Stimulated activated CD4-positive, alpha-beta T cell treated with anti-CD3 and anti-CD28 coated beads, Interleukin-2, amount 100 ng/mL, for 4 hours (primary cell): ENCODE measurements around the gene CIT.
"Not testable (repeated sequence)": the region's sequence is repeated elsewhere in the genome, so short reads cannot be mapped to it uniquely, and the experiment has no call there.

Source experiments
- DNase-seq: peaks from one replicate; pipeline ENCODE4 v3.0.0-alpha.2; 2020; ENCODE audit warnings: low read depth

Gene CIT

DNA sequence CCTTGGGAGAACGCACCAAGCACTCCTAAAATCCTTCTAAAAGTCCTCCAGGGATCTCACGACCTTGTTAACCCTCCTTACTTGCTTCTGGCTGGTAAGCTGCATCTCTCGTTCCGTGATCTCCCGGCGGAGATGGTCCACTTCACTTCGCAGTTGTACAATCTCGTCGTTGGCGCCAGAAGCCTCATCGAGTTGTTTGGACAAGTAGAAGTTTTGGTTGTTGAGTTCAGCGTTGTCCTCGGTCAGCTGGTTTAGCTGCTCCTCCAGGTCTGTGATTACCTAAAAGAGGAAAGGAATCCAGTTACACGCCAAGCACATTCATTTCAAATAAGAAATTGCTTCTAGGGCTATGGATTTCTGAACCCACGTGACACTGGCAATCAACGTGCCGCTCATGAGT lies 142.0 kb downstream of the CIT start:
- no peak for DNase-seq

DNA sequence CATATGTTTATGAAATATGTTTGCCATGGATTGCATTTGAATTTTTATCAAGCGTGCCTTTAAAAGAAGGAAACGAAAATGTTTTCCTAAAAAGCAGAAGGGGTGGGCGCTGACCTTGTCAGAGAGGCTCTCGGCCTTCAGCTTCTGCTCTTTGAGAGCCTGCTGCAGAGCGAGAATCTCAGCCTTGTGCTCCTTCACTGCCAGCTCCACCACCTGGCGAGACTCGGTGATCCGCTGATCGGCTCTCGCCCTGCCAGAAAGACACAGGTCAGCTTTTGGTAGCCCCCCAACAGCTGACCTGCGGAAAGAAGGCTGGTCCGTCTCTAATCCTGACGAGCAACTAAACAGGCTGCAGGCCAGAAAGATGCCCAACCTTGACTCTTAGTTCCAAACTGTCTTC lies 146.7 kb downstream of the CIT start:
- no peak for DNase-seq

GRCh38 chr12:119729871-119730270 lies 147.2 kb downstream of the CIT start:
- DNase-seq: no peak

GRCh38 chr12:119728444-119728745 lies 148.7 kb downstream of the CIT start:
- DNase-seq: no peak

DNA sequence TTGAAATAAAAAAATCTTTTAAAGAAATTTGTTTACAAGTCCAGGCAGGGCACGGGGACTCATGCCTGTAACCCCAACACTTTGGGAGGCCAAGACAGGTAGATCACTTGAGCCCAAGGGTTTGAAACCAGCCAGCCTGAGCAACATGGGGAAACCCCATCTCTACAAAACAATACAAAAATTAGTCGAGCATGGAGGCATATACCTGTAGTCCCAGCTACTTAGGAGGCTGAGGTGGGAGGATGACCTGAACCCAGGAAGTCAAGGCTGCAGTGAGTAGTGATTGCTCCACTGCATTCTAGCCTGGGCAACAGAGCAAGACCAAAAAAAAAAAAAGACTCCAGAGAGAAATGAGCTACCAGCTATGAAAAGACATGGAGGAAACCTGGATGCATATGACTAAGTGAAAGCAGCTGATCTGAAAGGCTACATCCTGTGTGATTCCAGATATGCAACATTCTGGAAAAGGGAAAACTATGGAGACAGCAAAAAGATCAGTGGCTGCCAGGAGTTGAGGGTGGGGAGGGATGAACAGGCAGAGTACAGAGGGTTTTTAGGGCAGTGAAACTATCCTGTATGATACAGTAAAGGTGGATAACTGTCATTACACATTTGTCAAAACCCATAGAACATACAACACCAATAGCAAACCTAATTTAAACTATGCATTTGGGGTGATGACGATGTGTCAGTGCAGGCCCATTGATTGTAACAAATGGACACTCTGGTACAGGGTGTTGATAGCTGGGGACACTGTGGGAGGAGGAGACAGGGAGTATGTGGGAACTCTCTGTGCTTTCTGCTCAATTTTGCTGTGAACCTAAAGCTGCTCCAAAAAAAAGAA lies 149.3 kb downstream of the CIT start:
- DNase-seq: no peak

- no peak for DNase-seq
These were observed 151.6 kb downstream of the CIT start for GRCh38 chr12:119725523-119725922.

DNA sequence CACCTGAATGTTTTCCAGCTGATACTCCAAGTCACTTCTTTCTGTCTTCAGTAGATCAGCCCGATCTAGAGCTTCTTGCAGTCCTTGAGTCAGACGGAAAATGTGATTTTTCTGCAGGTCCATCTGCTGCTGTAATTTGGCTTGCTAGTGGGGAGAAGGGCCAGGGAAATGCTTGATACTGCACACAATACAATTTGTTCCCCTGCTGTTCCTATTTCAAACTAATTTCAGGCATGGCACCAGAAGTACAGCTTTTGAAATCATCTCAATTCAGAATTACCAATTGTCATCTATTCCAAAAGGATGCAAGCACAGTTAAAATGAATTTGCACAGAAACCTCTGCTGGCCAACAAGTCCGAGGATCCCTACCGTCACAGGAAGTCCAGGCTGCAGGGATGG lies 155.8 kb downstream of the CIT start:
- no peak for DNase-seq

DNA sequence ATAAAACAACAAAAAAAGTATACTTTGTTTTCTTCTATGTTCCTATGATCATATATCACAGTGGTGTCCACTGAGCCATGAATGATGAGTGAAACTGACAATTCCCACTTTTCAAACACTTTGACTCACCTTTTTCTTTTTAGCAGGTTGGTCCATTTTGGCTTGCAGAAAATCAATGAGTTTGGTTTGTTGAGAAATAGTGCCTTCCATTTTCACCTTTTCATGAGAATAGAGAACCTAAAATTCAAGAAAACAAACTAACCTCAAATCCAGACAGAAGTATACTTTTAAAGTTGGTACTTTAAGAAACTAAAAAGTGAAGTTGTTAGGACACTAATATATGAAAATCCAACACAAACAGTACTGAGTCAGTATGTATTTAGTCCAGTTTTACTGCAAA lies 156.8 kb downstream of the CIT start:
- DNase-seq: no peak

GRCh38 chr12:119718141-119718540 lies 159.0 kb downstream of the CIT start:
- no peak for DNase-seq

- no peak for DNase-seq
These were observed 161.9 kb downstream of the CIT start for GRCh38 chr12:119715268-119715620.

GRCh38 chr12:119714614-119715267 lies 162.4 kb downstream of the CIT start:
- no peak for DNase-seq

- no peak for DNase-seq
These were observed 163.5 kb downstream of the CIT start for GRCh38 chr12:119713551-119714031.

DNA sequence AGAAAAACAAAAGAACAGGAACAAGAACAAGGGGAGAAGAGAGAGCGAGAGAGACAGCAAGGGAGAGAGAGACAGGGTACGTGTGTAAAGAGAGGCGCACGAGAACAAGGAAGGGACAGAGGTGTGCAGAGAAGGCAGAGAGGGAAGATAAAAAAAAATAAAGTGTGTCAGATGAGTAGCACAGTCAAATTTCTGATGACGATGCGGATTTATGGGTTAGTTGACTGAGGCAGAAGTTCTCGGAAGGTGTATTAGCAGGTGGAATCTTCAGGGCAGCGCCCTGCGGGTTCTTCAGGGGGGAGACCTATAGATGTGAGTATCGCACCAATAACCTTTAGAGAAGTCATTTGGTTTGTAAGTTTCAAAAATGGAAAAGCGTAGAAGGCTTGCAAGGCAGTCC lies 164.4 kb downstream of the CIT start:
- DNase-seq: no peak

GRCh38 chr12:119711693-119712092 lies 165.4 kb downstream of the CIT start:
- no peak for DNase-seq

DNA sequence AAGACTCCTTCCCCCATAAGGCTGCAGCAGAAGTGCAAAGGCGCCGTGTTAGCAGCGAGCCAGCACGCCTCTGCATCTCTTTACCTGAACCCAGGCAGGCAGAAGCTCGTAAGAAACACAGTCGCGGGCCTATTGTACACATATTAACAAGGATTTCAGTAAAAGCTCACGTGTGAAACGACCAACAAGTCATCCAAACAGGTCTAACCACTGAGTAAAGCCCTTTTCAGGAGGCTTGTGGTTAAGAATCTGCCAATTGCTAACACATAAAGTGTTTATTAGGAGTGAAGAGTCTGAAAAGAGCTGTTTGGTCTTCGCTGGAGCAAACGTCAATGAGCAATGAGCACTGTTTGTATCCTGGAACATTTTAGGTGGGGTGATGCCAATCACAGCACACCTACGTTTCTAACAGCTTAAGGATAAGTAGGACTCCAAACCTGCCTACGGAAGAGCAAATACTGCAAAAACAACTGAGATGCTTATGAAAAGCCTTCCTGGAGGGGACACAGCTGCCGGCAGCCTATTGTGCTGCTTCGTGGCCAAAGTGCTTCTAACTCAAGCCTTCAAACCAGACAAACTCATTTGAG lies 166.1 kb downstream of the CIT start:
- DNase-seq: no peak

DNA sequence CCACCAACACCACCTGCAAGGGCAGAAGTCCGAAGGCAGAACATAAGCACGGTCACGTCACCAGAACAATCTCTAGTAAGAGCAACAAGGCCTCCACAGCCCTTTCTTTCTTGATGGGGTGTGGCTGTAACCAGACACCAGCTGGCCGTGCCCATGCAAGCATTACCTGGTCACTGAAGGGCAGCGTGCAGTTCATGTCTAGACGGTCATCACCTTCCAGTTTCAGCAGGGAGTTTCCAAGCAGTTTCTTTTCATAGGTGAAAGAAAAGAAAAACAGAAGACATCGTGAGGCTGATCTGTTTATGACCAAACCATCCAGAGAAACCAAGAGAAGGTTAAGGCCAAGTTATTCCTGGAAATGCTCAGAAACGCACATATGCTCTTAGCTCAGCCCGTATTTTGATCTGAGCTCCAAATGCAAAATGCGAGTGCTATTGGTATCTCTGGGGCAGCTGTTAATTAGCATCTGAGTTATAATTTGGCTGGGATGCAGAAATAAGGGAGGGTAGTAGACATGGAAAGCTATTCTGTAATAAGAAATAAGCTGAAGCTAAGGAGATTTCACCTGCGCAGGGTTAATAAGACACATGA lies 166.7 kb downstream of the CIT start:
- DNase-seq: no peak

DNA sequence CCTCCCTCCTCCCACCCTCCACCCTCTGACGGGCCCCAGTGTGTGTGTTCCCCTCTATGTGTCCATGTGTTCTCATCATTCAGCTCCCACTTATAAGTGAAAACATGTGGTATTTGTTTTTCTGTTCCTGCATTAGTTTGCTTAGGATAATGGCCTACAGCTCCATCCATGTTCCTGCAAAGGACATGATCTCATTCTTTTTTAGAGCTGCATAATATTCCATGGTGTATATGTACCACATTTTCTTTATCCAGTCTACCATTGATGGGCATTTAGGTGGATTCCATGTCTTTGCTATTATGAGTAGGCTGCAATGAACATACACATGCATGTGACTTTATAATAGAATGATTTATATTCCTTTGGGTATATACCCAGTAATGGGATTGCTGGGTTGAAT lies 170.7 kb downstream of the CIT start:
- not testable (repeated sequence) for DNase-seq

DNA sequence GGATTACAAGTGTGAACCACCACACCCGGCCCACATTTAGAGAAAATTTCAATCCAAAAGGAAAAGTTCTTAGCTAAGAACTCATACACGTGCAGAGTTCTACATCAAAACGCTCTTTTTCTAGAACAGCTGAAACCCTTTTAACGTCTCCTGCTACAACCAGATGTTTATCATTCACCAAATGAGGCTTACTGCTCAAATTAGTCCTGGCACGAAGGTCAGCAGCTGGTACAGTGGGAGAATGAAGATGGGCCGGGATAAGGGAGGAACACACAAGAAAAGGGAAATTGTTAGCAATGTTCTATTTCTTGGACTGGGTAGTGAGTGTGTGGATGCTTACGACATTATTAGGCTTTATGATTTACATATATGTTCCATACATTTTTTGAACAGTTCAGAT lies 171.9 kb downstream of the CIT start:
- DNase-seq: no peak

DNA sequence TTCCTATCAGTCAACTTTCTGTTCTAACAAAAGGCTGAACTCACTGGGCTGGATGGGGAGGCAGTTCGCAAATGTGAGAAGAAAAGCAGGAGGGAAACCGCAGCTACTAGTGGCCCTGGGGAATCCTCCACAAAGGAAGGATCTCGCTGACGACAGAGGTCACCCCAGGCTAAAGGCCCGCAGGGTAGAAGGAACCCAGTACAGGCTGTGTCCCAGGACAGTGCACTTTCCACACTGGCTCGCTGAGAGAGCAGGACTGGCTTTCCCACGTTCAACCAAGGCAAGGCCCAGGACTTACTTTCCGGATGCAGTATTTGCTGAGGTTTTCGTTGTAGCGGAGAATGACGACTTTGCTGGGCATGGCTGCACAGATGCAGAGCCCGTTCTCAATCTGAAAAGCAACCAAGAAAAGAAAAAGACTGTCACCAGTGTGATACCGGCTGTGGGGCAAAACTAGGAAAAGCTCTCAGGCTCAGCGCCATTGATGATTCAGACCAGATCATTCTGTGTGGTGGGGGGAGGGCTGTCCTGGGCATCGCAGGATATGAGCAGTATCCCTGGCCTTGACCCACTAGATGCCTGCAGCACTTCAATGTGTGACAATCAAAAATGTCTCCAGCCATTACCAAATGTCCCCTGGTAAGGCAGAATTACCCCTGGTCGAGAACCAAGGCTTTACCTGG lies 172.9 kb downstream of the CIT start:
- no peak for DNase-seq

DNA sequence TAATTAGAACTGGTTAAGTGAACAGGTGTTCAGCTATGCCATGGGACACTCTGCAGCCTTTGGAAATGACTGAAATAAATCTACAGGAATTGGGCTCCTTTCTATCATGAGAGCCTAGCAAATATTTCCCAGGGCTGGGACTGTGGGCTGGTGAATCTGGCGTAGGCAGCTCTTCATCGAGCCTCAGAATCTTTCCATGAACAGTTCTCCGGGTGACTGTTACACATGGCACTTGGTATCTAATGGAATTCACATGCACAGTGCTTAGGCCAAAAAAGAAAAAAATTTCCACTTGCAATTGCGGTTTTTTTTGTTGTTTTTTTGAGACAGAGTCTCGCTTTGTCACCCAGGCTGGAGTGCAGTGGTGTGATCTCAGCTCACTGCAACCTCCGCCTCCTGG lies 177.0 kb downstream of the CIT start:
- no peak for DNase-seq

DNA sequence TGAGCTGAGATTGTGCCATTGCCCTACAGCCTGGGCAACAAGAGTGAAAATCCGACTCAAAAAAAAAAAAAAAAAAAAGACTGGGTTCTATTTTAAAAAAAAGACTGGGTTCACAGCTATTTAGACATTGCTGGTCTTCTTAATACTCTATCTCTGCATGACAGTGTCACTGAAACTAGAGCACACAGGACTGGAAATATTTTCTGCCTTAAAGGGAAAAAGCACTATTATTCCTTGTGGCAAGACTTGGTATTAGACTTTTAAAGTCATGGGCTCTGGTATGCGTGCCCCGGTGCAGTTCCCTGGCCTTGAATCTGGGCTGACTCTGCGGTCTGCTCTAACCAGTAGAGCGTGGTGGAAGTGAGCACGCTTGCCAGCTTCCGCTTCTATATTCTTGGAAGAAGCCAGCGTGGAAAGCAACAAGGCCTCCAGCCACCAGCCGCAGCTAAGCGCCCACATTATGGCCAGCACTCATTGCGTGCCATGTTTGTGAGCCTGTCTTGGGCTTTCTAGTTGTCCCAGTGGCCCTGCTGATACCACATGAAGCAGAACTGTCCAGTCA lies 177.8 kb downstream of the CIT start:
- DNase-seq: no peak

- no peak for DNase-seq
These were observed 180.2 kb downstream of the CIT start for GRCh38 chr12:119696943-119697342.
